ENCODE measurements around the gene NEDD4L.

GRCh38 chr18:58264075-58264474 is 220.0 kb downstream of the NEDD4L start:
- no peak for TF ChIP-seq POLR2A (IDR thresholded peaks at IDR 0.05; ENCODE audit: extremely low read depth, insufficient read length)
- no peak for TF ChIP-seq MAX (IDR thresholded peaks at IDR 0.05; ENCODE audit: low read depth, low read length)
